Ecto neural progenitor cell (in vitro differentiated cells): Measurements from ENCODE around the gene SLC22A5.
"Not testable (repeated sequence)": the region's sequence is repeated elsewhere in the genome, so short reads cannot be mapped to it uniquely, and the experiment has no call there.

Experiments
- DNase-seq: peaks from one replicate; pipeline ENCODE4 v3.0.0-alpha.2; 2018; ENCODE audit warnings: low spot score

The SLC22A5 gene

GRCh38 chr5:132427281-132428146, 58.0 kb downstream of the SLC22A5 start:
- DNase-seq: no peak

GRCh38 chr5:132428147-132428482, 58.6 kb downstream of the SLC22A5 start:
- DNase-seq: no peak

- DNase-seq: no peak
These were observed 59.3 kb downstream of the SLC22A5 start for GRCh38 chr5:132428484-132429462.

DNA sequence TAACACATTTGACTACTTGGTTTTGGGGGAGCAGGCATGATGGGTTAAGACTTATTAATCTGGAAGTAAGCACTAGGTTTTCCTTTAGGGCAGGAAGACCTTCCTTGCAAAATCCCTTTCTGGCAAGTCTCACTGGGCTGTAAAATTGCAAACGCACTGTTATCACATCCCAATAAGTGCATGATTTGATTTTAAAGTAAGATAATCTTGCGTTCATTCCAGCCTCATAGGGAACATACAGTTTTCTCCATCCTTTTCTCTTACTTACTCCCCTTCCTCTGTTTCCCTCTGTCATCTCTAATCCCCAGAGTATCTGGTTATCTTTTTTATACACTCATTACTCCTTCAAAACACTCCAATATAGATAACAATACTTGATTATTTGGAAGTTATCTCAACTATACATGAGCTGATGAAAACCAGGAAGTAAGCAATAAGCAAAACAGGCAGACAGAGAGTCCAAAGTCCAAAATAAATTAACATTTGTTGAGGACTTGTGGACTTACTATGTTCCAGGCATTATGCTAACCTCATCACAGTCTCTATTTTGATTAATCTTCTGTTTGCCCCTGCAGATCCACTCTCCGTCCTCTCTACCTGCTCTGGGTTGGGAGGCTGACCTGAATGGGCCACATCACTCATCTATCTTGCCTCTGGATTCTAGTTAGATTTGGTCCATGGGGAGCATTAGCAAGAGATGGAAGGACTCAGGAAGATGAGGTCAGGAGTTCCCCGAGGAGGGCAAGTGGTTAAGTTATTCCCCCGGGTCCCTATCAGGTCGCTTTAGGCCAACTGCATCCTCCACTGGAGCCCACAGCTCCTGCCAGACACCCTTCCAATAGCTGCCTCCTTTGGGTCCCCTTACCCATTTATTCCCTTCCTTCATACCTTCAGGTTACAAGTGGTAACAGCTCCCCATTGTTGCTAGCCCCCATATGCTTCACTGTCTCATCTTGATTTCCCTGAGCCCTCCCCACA, 60.2 kb downstream of the SLC22A5 start:
- no peak for DNase-seq

DNA sequence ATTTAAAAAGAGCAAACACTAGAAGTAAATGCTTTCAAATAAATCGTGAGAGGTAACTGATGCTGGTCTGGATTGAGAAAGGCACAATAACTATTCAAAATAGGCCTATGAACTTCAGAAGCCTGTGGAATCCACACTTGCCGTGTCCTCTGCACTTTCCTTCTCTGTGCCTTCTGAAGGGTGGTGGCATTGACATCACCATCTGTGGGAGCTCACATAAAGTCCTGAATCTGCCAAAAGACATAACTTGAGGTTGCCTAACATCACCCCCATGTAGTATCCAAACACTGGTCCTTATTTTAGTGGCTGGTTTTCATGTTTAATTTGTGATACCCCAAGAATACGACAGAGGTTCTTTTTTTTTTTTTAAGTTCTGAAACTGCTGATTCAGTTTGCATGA, 61.2 kb downstream of the SLC22A5 start:
- DNase-seq: no peak

- DNase-seq: no peak
These were observed 62.1 kb downstream of the SLC22A5 start for GRCh38 chr5:132431632-132432031.

GRCh38 chr5:132433141-132433540, 63.6 kb downstream of the SLC22A5 start:
- no peak for DNase-seq

DNA sequence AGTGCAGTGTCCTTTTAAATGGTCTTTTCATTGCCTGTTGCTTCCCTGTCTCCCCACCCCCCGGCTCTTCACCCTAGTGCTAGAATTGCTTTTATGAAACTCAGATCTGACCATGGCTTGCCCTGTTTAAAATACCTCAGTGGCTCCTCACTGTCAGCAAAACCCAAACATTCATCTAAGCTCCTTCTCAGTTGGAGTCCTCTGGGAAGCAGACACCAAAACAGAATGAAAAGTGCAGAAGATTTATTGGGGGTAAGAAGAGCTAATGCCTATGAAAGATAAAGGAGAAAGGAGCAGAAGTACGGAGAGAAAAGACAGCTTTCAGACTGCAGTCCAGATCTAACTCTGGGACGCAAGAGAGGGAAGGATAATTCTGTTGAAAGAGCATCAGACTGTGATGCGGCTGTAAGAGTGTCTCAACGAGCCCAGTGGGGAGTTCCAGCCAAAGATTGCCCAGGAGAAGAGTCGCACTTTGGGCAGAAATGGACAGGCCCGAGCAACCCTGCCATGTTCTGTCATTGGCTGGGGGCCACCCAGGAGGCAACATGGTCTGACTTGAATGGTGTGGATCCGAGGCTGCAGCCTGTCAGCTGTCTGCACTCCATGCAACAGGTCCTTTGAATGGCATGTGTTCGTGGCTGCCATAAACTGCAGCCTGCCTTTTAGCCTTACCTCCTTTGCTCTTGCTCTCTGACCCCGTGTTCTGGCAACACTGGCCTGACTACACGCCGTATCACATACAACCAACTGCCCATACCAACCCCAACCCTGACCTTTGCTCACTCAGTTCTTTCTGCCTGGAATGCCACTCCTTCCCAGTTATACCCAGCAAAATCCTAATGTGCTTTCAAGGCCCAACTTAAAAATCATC, 65.1 kb downstream of the SLC22A5 start:
- no peak for DNase-seq

GRCh38 chr5:132435447-132435846, 65.9 kb downstream of the SLC22A5 start:
- no peak for DNase-seq

DNA sequence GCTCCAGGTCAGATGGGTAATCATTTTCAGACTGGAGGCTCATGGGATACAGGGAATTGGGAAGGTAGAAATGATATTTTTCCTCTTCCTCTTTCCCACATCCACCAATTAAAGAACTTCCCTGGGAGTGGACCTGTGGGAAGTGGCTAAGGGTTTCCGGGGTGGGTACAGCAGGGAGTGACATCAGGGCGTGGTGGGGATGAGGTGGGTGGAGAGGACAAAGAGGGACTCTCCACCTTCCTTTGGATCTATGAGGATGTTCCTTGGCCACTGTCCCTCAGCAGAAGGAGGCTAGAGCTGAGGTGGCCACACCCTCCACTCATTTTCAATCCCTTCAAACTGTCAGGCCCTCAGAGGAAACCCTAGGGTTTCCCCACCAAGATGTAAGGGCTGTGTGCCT, 66.4 kb downstream of the SLC22A5 start:
- no peak for DNase-seq

DNA sequence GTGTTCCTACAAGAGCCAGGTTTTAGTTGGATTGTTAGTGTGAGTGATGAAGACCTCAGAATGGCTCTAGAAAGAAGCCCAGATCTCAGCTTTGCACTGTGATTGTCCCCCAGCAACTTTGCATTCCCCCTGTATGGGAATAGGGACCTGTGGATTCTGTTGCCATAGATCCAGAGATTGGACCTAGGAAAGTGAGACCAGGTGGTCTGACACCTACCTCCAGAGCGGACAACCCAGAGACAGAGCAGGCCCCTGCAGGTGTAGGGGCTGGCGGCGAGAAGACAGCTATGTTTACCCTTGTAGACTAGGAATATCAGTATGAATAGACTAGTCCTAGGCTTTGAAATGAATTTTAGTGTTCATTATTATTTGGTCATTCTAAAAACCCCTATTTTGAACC, 67.4 kb downstream of the SLC22A5 start:
- no peak for DNase-seq

DNA sequence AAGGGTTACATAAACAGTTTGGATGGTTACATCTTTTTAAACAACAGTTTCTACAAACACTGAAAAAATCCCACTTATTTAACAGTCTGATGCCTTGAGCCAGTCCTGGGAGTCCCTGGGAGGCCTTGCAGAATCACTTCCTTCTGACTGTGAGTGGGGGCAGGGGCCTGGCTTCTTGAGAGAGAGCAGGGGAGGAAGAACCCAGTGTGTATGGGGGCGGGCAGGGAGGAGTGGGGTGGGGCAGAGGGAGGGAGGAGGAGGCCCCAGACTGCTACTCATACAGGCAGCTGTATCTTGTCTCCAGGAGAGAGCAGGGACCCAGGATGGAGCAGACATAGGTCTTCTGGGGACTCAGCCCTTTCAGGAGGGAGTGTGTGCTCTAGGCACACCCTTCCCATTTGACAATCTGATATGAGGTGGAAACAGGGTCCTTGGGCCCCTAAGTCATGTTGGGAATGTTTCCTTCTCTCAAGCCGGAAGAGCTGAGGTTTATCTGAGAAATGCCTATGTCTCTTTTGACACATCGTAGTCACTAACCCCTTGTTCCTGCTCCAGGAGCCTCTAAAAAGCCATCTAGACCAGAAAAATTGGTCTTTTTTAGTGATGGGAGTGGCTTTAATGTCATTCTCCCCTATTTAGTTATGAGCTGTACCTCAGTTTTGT, 68.2 kb downstream of the SLC22A5 start:
- DNase-seq: no peak

- not testable (repeated sequence) for DNase-seq
These were observed 68.7 kb downstream of the SLC22A5 start for GRCh38 chr5:132438267-132438645.

DNA sequence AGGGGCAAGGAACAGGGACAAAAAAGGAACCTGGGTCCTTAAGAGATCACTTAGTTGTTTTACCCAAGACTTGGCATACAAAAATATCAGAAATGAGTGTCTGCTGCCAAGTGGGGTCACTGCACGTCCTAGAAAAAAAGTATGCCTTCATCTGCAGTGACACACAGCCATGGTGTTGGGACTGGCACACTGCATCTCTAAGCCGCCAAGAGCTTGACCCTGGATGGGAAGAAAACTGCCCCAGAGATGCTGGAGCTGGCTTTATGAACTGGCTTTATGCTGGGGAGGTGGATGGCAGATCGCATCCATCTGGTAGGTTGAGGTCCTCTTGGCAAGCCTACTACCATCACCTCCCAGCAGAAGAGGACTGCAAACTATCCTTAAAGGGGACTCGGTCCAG, 69.4 kb downstream of the SLC22A5 start:
- DNase-seq: no peak

GRCh38 chr5:132439521-132440089, 70.1 kb downstream of the SLC22A5 start:
- no peak for DNase-seq

DNA sequence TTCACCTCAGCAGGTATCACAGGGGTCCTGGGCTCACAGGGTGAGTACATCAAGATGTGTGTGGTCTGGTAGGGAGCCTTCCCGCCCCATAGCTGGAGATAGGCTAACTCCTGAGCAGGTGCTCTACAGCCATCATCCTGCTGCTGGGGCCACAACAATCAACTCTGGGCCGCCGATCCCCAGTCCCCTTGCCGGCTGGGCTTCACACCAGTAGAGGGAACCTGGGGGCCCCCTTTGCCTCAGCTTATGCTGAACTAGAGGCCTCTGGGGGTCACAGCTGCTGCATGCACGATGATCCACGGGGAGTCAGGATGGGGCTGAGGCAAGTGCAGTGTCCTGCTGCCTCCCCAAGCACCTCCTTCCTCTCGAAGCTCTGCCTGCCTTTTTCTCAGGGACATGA, 74.6 kb downstream of the SLC22A5 start:
- no peak for DNase-seq
